ENCODE results near the gene ZNF143.
"Not testable (repeated sequence)": the region's sequence is repeated elsewhere in the genome, so short reads cannot be mapped to it uniquely, and the experiment has no call there.

ZNF143 gene

GRCh38 chr11:9507277-9507580, 46.4 kb downstream of the ZNF143 start:
- Histone ChIP-seq H3K36me3 (ENCODE audit: control insufficient read depth, insufficient read depth, low read length) (no peaks in the 10 kb centered on the region), H3K4me1 (ENCODE audit: control insufficient read depth, insufficient read depth, low read length) (no peaks in the 10 kb centered on the region), H3K4me3 (ENCODE audit: low read length) (no peak overlapping the region), H3K9me3 (ENCODE audit: control insufficient read depth, low read length) (no peaks in the 10 kb centered on the region), H3K9ac (ENCODE audit: low read length) (no peak overlapping the region), H3K27me3 (ENCODE audit: control insufficient read depth, insufficient read depth, low read length) (no peaks in the 10 kb centered on the region)

GRCh38 chr11:9509041-9509440, 48.2 kb downstream of the ZNF143 start:
- Histone ChIP-seq H3K4me3 (ENCODE audit: low read length) (no peak overlapping the region), H3K27me3 (ENCODE audit: control insufficient read depth, insufficient read depth, low read length) (no peaks in the 10 kb centered on the region), H3K9me3 (ENCODE audit: control insufficient read depth, low read length) (no peaks in the 10 kb centered on the region), H3K4me1 (ENCODE audit: control insufficient read depth, insufficient read depth, low read length) (no peaks in the 10 kb centered on the region), H3K36me3 (ENCODE audit: control insufficient read depth, insufficient read depth, low read length) (no peaks in the 10 kb centered on the region), H3K9ac (ENCODE audit: low read length) (no peak overlapping the region)

GRCh38 chr11:9512370-9513019, 51.7 kb downstream of the ZNF143 start:
- Histone ChIP-seq H3K9ac (ENCODE audit: low read length) (no peak overlapping the region), H3K27me3 (ENCODE audit: control insufficient read depth, insufficient read depth, low read length) (no peaks in the 10 kb centered on the region), H3K36me3 (ENCODE audit: control insufficient read depth, insufficient read depth, low read length) (no peaks in the 10 kb centered on the region), H3K4me1 (ENCODE audit: control insufficient read depth, insufficient read depth, low read length) (no peaks in the 10 kb centered on the region), H3K4me3 (ENCODE audit: low read length) (no peak overlapping the region), H3K9me3 (ENCODE audit: control insufficient read depth, low read length) (no peaks in the 10 kb centered on the region)

- H3K9me3 ChIP-seq (ENCODE audit: control insufficient read depth, low read length); H3K4me3 ChIP-seq (ENCODE audit: low read length); H3K9ac ChIP-seq (ENCODE audit: low read length); H3K36me3 ChIP-seq (ENCODE audit: control insufficient read depth, insufficient read depth, low read length); H3K27me3 ChIP-seq (ENCODE audit: control insufficient read depth, insufficient read depth, low read length); H3K4me1 ChIP-seq (ENCODE audit: control insufficient read depth, insufficient read depth, low read length): not testable (repeated sequence)
Measured at GRCh38 chr11:9514576-9514975, 53.8 kb downstream of the ZNF143 start.

GRCh38 chr11:9516113-9516512, 55.3 kb downstream of the ZNF143 start:
- no peak overlapping the region for H3K9ac ChIP-seq (ENCODE audit: low read length)
- H3K4me3 ChIP-seq (ENCODE audit: low read length), result no peak overlapping the region
- H3K9me3 ChIP-seq (ENCODE audit: control insufficient read depth, low read length), result no peaks in the 10 kb centered on the region
- H3K27me3 ChIP-seq (ENCODE audit: control insufficient read depth, insufficient read depth, low read length), result no peaks in the 10 kb centered on the region
- no peaks in the 10 kb centered on the region for H3K36me3 ChIP-seq (ENCODE audit: control insufficient read depth, insufficient read depth, low read length)
- H3K4me1 ChIP-seq (ENCODE audit: control insufficient read depth, insufficient read depth, low read length), result no peaks in the 10 kb centered on the region

- H3K9me3 ChIP-seq (ENCODE audit: control insufficient read depth, low read length), result no peaks in the 10 kb centered on the region
- H3K9ac ChIP-seq (ENCODE audit: low read length), result no peak overlapping the region
- H3K27me3 ChIP-seq (ENCODE audit: control insufficient read depth, insufficient read depth, low read length), result no peaks in the 10 kb centered on the region
- no peaks in the 10 kb centered on the region for H3K4me1 ChIP-seq (ENCODE audit: control insufficient read depth, insufficient read depth, low read length)
- no peak overlapping the region for H3K4me3 ChIP-seq (ENCODE audit: low read length)
- H3K36me3 ChIP-seq (ENCODE audit: control insufficient read depth, insufficient read depth, low read length), result no peaks in the 10 kb centered on the region
Measured at GRCh38 chr11:9518835-9519410, 58.1 kb downstream of the ZNF143 start.

- H3K27me3 ChIP-seq (ENCODE audit: control insufficient read depth, insufficient read depth, low read length), result no peaks in the 10 kb centered on the region
- H3K4me1 ChIP-seq (ENCODE audit: control insufficient read depth, insufficient read depth, low read length), result peaks cover 6% of the 10 kb centered on the region
Measured at GRCh38 chr11:9524001-9524400, 63.2 kb downstream of the ZNF143 start.

GRCh38 chr11:9525116-9525515, 64.3 kb downstream of the ZNF143 start:
- H3K4me3 ChIP-seq (ENCODE audit: low read length), result no peak overlapping the region
- H3K36me3 ChIP-seq (ENCODE audit: control insufficient read depth, insufficient read depth, low read length), result no peaks in the 10 kb centered on the region
- H3K9ac ChIP-seq (ENCODE audit: low read length), result no peak overlapping the region
- peaks cover 17% of the 10 kb centered on the region for H3K4me1 ChIP-seq (ENCODE audit: control insufficient read depth, insufficient read depth, low read length)
- H3K27me3 ChIP-seq (ENCODE audit: control insufficient read depth, insufficient read depth, low read length), result no peaks in the 10 kb centered on the region
- H3K9me3 ChIP-seq (ENCODE audit: control insufficient read depth, low read length), result no peaks in the 10 kb centered on the region

More at GRCh38 chr11:9524001-9524400, 63.2 kb downstream of the ZNF143 start:
- no peaks in the 10 kb centered on the region for H3K36me3 ChIP-seq (ENCODE audit: control insufficient read depth, insufficient read depth, low read length)
- H3K9me3 ChIP-seq (ENCODE audit: control insufficient read depth, low read length), result no peaks in the 10 kb centered on the region
- H3K4me3 ChIP-seq (ENCODE audit: low read length), result no peak overlapping the region
- no peak overlapping the region for H3K9ac ChIP-seq (ENCODE audit: low read length)

- Histone ChIP-seq H3K27me3 (ENCODE audit: control insufficient read depth, insufficient read depth, low read length) (no peaks in the 10 kb centered on the region), H3K4me1 (ENCODE audit: control insufficient read depth, insufficient read depth, low read length) (peaks cover 27% of the 10 kb centered on the region), H3K4me3 (ENCODE audit: low read length) (no peak overlapping the region), H3K9me3 (ENCODE audit: control insufficient read depth, low read length) (no peaks in the 10 kb centered on the region), H3K9ac (ENCODE audit: low read length) (no peak overlapping the region), H3K36me3 (ENCODE audit: control insufficient read depth, insufficient read depth, low read length) (no peaks in the 10 kb centered on the region)
Measured at GRCh38 chr11:9527481-9528135, 66.8 kb downstream of the ZNF143 start.

- H3K9ac ChIP-seq (ENCODE audit: low read length), result no peak overlapping the region
- H3K27me3 ChIP-seq (ENCODE audit: control insufficient read depth, insufficient read depth, low read length), result no peaks in the 10 kb centered on the region
- peaks cover 30% of the 10 kb centered on the region for H3K4me1 ChIP-seq (ENCODE audit: control insufficient read depth, insufficient read depth, low read length)
- H3K36me3 ChIP-seq (ENCODE audit: control insufficient read depth, insufficient read depth, low read length), result no peaks in the 10 kb centered on the region
- H3K9me3 ChIP-seq (ENCODE audit: control insufficient read depth, low read length), result no peaks in the 10 kb centered on the region
- no peak overlapping the region for H3K4me3 ChIP-seq (ENCODE audit: low read length)
Measured at GRCh38 chr11:9528136-9528501, 67.3 kb downstream of the ZNF143 start.

GRCh38 chr11:9528573-9529333, 67.9 kb downstream of the ZNF143 start:
- Histone ChIP-seq H3K9ac (ENCODE audit: low read length) (no peak overlapping the region), H3K36me3 (ENCODE audit: control insufficient read depth, insufficient read depth, low read length) (no peaks in the 10 kb centered on the region), H3K27me3 (ENCODE audit: control insufficient read depth, insufficient read depth, low read length) (no peaks in the 10 kb centered on the region), H3K4me1 (ENCODE audit: control insufficient read depth, insufficient read depth, low read length) (peaks cover 36% of the 10 kb centered on the region), H3K4me3 (ENCODE audit: low read length) (no peak overlapping the region), H3K9me3 (ENCODE audit: control insufficient read depth, low read length) (no peaks in the 10 kb centered on the region)

- H3K27me3 ChIP-seq (ENCODE audit: control insufficient read depth, insufficient read depth, low read length), result no peaks in the 10 kb centered on the region
- H3K9me3 ChIP-seq (ENCODE audit: control insufficient read depth, low read length), result no peaks in the 10 kb centered on the region
- H3K4me1 ChIP-seq (ENCODE audit: control insufficient read depth, insufficient read depth, low read length), result peaks cover 38% of the 10 kb centered on the region
- H3K9ac ChIP-seq (ENCODE audit: low read length), result peak overlapping the region; percentile 56
- no peak overlapping the region for H3K4me3 ChIP-seq (ENCODE audit: low read length)
- no peaks in the 10 kb centered on the region for H3K36me3 ChIP-seq (ENCODE audit: control insufficient read depth, insufficient read depth, low read length)
Measured at GRCh38 chr11:9529334-9529650, 68.5 kb downstream of the ZNF143 start.

Data from mucosa of stomach (tissue), 1 donor.